Activated naive CD4-positive, alpha-beta T cell treated with anti-CD3 and anti-CD28 coated beads, Interleukin-2, amount 10 ng/mL, durations not matched to agents 7 days and 5 days (primary cell): ENCODE results near the gene LLGL1.

Experiments
- CTCF ChIA-PET: fragments of 350-600 bp; sonication (Branson Sonifier 250); formaldehyde crosslinking; loops from one replicate; lab custom pipeline; 2021; ENCODE audit warnings: antibody characterized with exemption; lab: Charles Lee
- DNase-seq: peaks from one replicate; pipeline ENCODE4 v3.0.0-alpha.2; 2020
- H3K27ac Mint-ChIP-seq: one replicate; pipeline ENCODE4 v1.8.0; 2021; ENCODE audit warnings: mild to moderate bottlenecking, moderate library complexity, mixed read lengths
- H3K27me3 Mint-ChIP-seq: one replicate; pipeline ENCODE4 v1.8.0; 2021; ENCODE audit warnings: mild to moderate bottlenecking, mixed read lengths
- H3K36me3 Mint-ChIP-seq: one replicate; pipeline ENCODE4 v1.8.0; 2021; ENCODE audit warnings: mixed read lengths
- H3K4me1 Mint-ChIP-seq: one replicate; pipeline ENCODE4 v1.8.0; 2021; ENCODE audit warnings: mixed read lengths
- H3K4me3 Mint-ChIP-seq: one replicate; pipeline ENCODE4 v1.8.0; 2021; ENCODE audit warnings: mild to moderate bottlenecking, moderate library complexity, mixed read lengths
- H3K9me3 Mint-ChIP-seq: one replicate; pipeline ENCODE4 v1.8.0; 2021; ENCODE audit warnings: mixed read lengths

LLGL1 gene

DNA sequence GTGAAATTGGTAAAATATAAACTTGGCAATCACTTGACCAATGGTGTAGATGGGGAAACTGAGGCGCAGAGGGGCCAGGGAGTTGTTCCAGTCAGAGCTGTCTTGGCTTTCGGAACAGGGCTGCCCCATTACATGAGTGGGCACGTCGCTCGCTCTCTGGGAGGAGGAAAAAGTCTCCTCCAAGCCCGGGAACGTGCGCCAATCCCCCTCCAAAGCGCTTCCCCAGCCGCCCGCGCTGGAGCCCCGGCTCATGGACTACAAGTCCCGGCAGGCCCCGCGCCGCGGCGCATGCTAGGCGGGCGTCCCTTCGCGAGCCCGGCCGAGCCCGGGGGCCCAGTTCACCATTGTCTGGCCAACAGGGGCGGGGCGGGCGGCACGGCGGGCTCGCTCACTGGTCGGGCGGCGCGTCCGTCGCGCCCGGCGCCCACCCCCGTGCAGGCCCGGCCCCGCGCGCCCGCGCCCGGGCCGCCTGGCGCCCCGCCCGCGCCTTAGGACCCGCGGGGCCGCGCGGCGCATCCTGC lies at the start of gene LLGL1:
LLGL1 (plus strand) TSS at position 515 of the 521 bp plus-strand sequence. CDS start 48 bp downstream, outside the sequence.
- CTCF ChIA-PET, result interaction anchor here (1.2 kb wide), 1 partner anchor 9 kb away, joined by 4 read pairs; no protein-coding TSS in a partner anchor
- Mint-ChIP-seq H3K27ac (peak within 1 kb of the TSS; percentile 83), H3K4me1 (peaks cover 25% of the 10 kb centered on the region), H3K9me3 (no peaks in the 10 kb centered on the region), H3K36me3 (peaks cover 3% of the 10 kb centered on the region), H3K27me3 (no peaks in the 10 kb centered on the region), H3K4me3 (peak within 1 kb of the TSS; percentile 94)
- peak; percentile 97 for DNase-seq

GRCh38 chr17:18176176-18176575 lies 49.3 kb upstream of the LLGL1 start:
- Mint-ChIP-seq H3K4me3 (no peak overlapping the region), H3K27ac (no peak overlapping the region), H3K9me3 (no peaks in the 10 kb centered on the region), H3K36me3 (no peaks in the 10 kb centered on the region), H3K4me1 (peaks cover 4% of the 10 kb centered on the region), H3K27me3 (peaks cover 17% of the 10 kb centered on the region)
- CTCF ChIA-PET, result no interaction called here
- DNase-seq, result no peak

- no peak overlapping the region for H3K4me3 Mint-ChIP-seq
- CTCF ChIA-PET, result no interaction called here
These were observed 48.3 kb upstream of the LLGL1 start for GRCh38 chr17:18177133-18177532.

GRCh38 chr17:18177722-18178121 lies 47.7 kb upstream of the LLGL1 start:
- Mint-ChIP-seq H3K4me3 (no peak overlapping the region), H3K4me1 (peaks cover 18% of the 10 kb centered on the region), H3K27ac (no peak overlapping the region), H3K27me3 (peaks cover 8% of the 10 kb centered on the region), H3K9me3 (no peaks in the 10 kb centered on the region), H3K36me3 (no peaks in the 10 kb centered on the region)
- DNase-seq, result no peak
- CTCF ChIA-PET, result no interaction called here

More at GRCh38 chr17:18177133-18177532, 48.3 kb upstream of the LLGL1 start:
- DNase-seq, result no peak
- H3K36me3 Mint-ChIP-seq, result no peaks in the 10 kb centered on the region
- no peak overlapping the region for H3K27ac Mint-ChIP-seq
- H3K9me3 Mint-ChIP-seq, result no peaks in the 10 kb centered on the region
- H3K27me3 Mint-ChIP-seq, result peaks cover 9% of the 10 kb centered on the region
- H3K4me1 Mint-ChIP-seq, result peaks cover 13% of the 10 kb centered on the region

- no peak for DNase-seq
- CTCF ChIA-PET, result interaction anchor here (2.1 kb wide), 1 partner anchor 38 kb away, joined by 5 read pairs; no protein-coding TSS in a partner anchor
- peaks cover 19% of the 10 kb centered on the region for H3K4me1 Mint-ChIP-seq
- H3K27ac Mint-ChIP-seq, result no peak overlapping the region
- H3K9me3 Mint-ChIP-seq, result no peaks in the 10 kb centered on the region
- H3K4me3 Mint-ChIP-seq, result no peak overlapping the region
- H3K36me3 Mint-ChIP-seq, result peaks cover 2% of the 10 kb centered on the region
- H3K27me3 Mint-ChIP-seq, result peaks cover 8% of the 10 kb centered on the region
These were observed 46.2 kb upstream of the LLGL1 start for GRCh38 chr17:18179196-18179595.

GRCh38 chr17:18179804-18180203 lies 45.6 kb upstream of the LLGL1 start:
- Mint-ChIP-seq H3K36me3 (peaks cover 7% of the 10 kb centered on the region), H3K27me3 (peaks cover 8% of the 10 kb centered on the region), H3K27ac (no peak overlapping the region), H3K4me3 (no peak overlapping the region), H3K9me3 (no peaks in the 10 kb centered on the region), H3K4me1 (peaks cover 20% of the 10 kb centered on the region)
- DNase-seq, result no peak
- CTCF ChIA-PET, result interaction anchor here (1.3 to 2.1 kb wide), 2 partner anchors 37 to 39 kb away, joined by 3 to 5 read pairs; no protein-coding TSS in a partner anchor

DNA sequence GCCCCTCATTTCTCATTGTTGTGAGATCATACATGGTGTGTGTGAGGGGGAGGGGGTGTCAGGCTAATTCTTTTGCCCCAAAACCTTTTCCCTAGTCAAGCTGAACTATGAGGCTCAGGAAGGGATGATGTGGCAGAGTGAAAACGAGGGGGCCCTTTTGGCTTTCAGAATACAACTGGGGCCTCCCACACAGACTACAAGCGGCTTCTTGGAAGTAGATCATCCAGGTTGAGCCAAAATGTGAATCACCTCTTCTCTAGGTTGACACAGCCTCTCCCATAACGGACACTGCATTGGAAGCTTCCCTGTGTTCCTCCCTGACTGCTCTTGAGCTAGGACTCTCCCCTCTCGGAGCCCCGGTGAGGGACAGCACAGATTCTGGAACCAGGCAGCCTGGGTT lies 44.1 kb upstream of the LLGL1 start:
- Mint-ChIP-seq H3K4me3 (peak overlapping the region; percentile 93), H3K9me3 (no peaks in the 10 kb centered on the region)
- no peak for DNase-seq

DNA sequence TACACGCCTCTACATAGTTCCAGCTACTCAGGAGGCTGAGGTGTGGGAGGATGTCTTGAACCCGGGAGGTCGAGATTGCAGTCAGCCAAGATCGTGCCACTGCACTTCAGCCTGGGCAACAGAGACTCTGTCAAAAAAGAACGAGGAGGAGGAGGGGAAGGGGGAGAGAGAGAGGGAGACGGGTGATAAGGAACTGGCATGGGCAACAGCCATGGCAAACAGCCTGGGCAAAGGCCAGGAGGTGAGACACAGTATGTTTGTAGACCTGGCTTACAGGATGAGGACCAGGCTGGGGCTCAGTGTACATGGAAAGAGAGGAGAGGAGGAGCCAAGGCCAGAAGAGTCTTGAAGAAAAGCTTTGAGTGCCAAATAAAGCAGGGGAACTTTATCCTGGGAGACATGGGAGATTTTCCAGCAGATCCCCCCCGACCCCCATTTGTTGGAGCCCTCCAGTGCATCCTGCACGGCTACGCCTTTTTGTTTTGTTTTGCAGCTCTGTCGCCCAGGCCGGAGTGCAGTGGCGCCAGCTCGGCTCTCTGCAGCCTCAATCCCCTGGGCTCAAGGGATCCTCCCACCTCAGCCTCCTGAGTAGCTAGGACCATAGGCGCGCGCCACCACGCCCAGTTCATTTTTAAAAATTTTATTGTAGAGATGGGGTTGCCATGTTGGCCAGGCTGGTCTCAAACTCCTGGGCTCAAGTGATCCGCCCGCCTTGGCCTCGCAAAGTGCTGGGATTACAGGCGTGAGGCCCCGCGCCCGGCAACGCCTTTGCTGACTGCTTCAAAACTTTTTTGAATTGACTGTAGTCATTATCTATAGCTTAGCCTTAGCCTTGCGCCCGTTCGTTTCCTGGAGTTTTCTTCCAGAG lies 43.1 kb upstream of the LLGL1 start:
- CTCF ChIA-PET, result interaction anchor here (0.6 to 1.9 kb wide), 6 partner anchors 10 to 39 kb away, joined by 3 to 4 read pairs (median 3); no protein-coding TSS in a partner anchor
- Mint-ChIP-seq H3K4me3 (peak overlapping the region; percentile 93), H3K4me1 (peaks cover 43% of the 10 kb centered on the region), H3K27me3 (no peaks in the 10 kb centered on the region), H3K36me3 (peaks cover 30% of the 10 kb centered on the region), H3K9me3 (no peaks in the 10 kb centered on the region), H3K27ac (peak overlapping the region; percentile 99)
- DNase-seq, result peak; percentile 34

More for the DNA sequence above, 44.1 kb upstream of the LLGL1 start:
- Mint-ChIP-seq H3K4me1 (peaks cover 33% of the 10 kb centered on the region), H3K36me3 (peaks cover 23% of the 10 kb centered on the region), H3K27me3 (no peaks in the 10 kb centered on the region), H3K27ac (peak overlapping the region; percentile 99)
- CTCF ChIA-PET, result interaction anchor here (0.6 to 2.1 kb wide), 4 partner anchors 10 to 853 kb away, joined by 3 to 5 read pairs (median 4); no protein-coding TSS in a partner anchor

GRCh38 chr17:18182978-18183333 lies 42.5 kb upstream of the LLGL1 start:
- peak overlapping the region; percentile 99 for H3K27ac Mint-ChIP-seq
- H3K4me1 Mint-ChIP-seq, result peaks cover 49% of the 10 kb centered on the region
- peak; percentile 91 for DNase-seq
- H3K4me3 Mint-ChIP-seq, result peak overlapping the region; percentile 93
- no peaks in the 10 kb centered on the region for H3K27me3 Mint-ChIP-seq
- H3K9me3 Mint-ChIP-seq, result no peaks in the 10 kb centered on the region
- CTCF ChIA-PET, result interaction anchor here (1.0 to 1.9 kb wide), 5 partner anchors 9 to 40 kb away, joined by 3 to 4 read pairs (median 3); no protein-coding TSS in a partner anchor
- H3K36me3 Mint-ChIP-seq, result peaks cover 37% of the 10 kb centered on the region

DNA sequence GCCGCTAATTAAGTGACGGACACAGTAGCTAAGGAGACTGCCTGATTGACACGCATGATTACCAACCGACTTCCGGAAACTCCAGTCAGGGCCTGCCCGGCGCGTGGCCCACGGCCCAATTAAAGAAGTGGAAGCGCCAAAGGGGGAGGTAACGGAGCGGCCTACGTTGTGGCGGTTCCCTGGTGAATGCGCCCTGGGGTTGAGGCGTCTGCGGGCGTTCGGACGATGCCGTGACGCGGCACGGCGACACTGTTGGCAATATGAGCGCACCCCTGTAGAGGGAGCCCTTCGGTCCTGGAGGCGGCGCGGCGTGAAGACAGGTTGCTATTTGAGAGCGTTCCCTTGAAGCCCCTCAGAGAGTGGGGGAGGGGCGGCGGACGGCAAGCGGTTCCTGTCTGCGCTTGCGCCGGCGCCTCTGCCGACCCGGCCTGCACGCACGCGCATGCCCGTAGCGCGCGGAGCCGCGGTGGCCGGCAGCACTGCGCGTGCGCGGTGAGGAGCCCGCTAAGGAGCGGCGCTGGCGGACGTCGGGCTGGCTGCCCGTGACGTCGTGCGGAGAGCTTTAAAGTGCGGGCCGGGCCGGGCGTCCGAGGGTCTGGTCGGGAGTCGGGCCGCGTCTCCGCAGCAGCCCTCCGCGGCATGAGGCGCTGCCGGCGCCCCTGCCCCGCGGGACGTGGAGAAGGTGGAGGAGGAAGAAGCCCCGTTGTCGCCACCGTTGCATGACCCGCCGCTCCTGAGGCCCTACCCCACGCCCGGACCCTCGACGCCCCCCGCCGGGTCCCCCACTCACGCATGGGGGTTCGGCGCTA lies 41.9 kb upstream of the LLGL1 start, which contains the start of gene ALKBH5:
ALKBH5 (plus strand) TSS at position 495 of the 809 bp plus-strand sequence. CDS start 416 bp downstream, outside the sequence.
- Mint-ChIP-seq H3K9me3 (no peaks in the 10 kb centered on the region), H3K4me1 (peaks cover 55% of the 10 kb centered on the region), H3K27ac (peak within 1 kb of the TSS; percentile 99), H3K4me3 (peak within 1 kb of the TSS; percentile 93), H3K36me3 (peaks cover 42% of the 10 kb centered on the region), H3K27me3 (no peaks in the 10 kb centered on the region)
- DNase-seq, result peak; percentile 98
- CTCF ChIA-PET, result interaction anchor here (1.0 to 1.9 kb wide), 6 partner anchors 9 to 41 kb away, joined by 3 to 4 read pairs (median 3); no protein-coding TSS in a partner anchor

DNA sequence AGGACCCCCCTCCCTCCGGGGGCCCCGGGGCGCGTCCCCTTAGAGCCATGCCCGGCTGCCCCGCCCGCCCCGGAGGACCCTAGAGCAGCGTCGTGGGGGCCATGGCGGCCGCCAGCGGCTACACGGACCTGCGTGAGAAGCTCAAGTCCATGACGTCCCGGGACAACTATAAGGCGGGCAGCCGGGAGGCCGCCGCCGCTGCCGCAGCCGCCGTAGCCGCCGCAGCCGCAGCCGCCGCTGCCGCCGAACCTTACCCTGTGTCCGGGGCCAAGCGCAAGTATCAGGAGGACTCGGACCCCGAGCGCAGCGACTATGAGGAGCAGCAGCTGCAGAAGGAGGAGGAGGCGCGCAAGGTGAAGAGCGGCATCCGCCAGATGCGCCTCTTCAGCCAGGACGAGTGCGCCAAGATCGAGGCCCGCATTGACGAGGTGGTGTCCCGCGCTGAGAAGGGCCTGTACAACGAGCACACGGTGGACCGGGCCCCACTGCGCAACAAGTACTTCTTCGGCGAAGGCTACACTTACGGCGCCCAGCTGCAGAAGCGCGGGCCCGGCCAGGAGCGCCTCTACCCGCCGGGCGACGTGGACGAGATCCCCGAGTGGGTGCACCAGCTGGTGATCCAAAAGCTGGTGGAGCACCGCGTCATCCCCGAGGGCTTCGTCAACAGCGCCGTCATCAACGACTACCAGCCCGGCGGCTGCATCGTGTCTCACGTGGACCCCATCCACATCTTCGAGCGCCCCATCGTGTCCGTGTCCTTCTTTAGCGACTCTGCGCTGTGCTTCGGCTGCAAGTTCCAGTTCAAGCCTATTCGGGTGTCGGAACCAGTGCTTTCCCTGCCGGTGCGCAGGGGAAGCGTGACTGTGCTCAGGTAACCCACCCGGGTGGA lies 41.0 kb upstream of the LLGL1 start:
- Mint-ChIP-seq H3K9me3 (no peaks in the 10 kb centered on the region), H3K36me3 (peaks cover 43% of the 10 kb centered on the region), H3K27me3 (no peaks in the 10 kb centered on the region), H3K4me1 (peaks cover 59% of the 10 kb centered on the region), H3K27ac (peak overlapping the region; percentile 99), H3K4me3 (peak overlapping the region; percentile 93)
- CTCF ChIA-PET, result interaction anchor here (1.0 to 1.8 kb wide), 4 partner anchors 18 to 42 kb away, joined by 3 read pairs; no protein-coding TSS in a partner anchor
- peak; percentile 82 for DNase-seq

- CTCF ChIA-PET, result interaction anchor here (1.1 to 2.1 kb wide), 5 partner anchors 14 to 177 kb away, joined by 3 to 4 read pairs (median 3); no protein-coding TSS in a partner anchor
- Mint-ChIP-seq H3K4me3 (peak overlapping the region; percentile 93), H3K27ac (peak overlapping the region; percentile 95), H3K4me1 (peaks cover 64% of the 10 kb centered on the region), H3K9me3 (no peaks in the 10 kb centered on the region), H3K27me3 (no peaks in the 10 kb centered on the region), H3K36me3 (peaks cover 51% of the 10 kb centered on the region)
- DNase-seq, result no peak
These were observed 40.0 kb upstream of the LLGL1 start for GRCh38 chr17:18185391-18185790.
